ENCODE data around the gene KCNH8.

KCNH8 gene

GRCh38 chr3:19270481-19270880 is 122.2 kb downstream of the KCNH8 start:
- H3K4me3 ChIP-seq = no peak overlapping the region
- DNase-seq (ENCODE audit: low spot score) = no peak
- H3K27ac ChIP-seq = no peak overlapping the region
- no peak for TF ChIP-seq CTCF (IDR thresholded peaks at IDR 0.05)

DNA sequence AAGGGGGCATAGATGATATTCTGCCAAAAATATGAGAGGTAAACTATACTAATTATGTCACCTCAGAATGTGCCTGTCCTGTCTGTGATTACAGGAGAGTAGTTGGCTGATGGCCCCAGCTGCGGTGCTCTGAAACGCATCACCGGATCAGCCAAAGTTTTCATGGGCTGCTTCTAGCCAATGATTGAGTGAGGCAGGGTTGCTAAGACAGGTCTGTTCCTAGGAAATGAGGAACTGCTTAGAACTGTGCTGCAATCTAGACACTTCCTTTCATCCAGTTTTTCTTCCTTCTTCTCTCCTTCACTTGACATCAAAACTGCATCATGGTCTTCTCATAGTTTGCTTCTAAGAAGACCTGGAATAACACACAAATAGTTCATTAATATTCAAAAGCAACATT is 124.0 kb downstream of the KCNH8 start:
- Histone ChIP-seq H3K4me3 (no peak overlapping the region), H3K27ac (no peak overlapping the region)
- TF ChIP-seq CTCF (IDR thresholded peaks at IDR 0.05) = no peak
- no peak for DNase-seq (ENCODE audit: low spot score)

- DNase-seq (ENCODE audit: low spot score) = no peak
- Histone ChIP-seq H3K27ac (no peak overlapping the region), H3K4me3 (no peak overlapping the region)
- no peak for TF ChIP-seq CTCF (IDR thresholded peaks at IDR 0.05)
These were observed 124.8 kb downstream of the KCNH8 start for GRCh38 chr3:19273091-19273490.

DNA sequence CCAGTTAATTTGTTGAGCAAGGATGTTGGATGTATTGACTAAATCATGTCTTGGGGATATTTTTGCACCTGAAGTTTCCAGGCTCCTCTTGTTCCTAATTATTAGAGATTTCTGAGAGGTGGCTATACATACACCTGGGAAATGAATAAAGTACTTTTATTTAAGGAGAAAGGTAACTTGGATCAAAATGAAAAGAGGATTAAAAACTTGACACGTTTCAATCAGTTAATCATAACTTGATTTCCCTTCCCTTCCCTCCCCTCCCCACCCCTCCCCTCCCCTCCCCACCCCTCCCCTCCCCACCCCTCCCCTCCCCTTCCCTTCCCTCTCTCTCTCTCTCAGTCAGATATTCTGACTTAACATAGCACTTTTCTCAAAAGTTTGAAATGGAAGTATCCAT is 126.3 kb downstream of the KCNH8 start:
- DNase-seq (ENCODE audit: low spot score) = no peak
- Histone ChIP-seq H3K27ac (no peak overlapping the region), H3K4me3 (no peak overlapping the region)
- TF ChIP-seq CTCF (IDR thresholded peaks at IDR 0.05) = no peak

- no peak for TF ChIP-seq CTCF (IDR thresholded peaks at IDR 0.05)
These were observed 136.7 kb downstream of the KCNH8 start for GRCh38 chr3:19284974-19285373.

DNA sequence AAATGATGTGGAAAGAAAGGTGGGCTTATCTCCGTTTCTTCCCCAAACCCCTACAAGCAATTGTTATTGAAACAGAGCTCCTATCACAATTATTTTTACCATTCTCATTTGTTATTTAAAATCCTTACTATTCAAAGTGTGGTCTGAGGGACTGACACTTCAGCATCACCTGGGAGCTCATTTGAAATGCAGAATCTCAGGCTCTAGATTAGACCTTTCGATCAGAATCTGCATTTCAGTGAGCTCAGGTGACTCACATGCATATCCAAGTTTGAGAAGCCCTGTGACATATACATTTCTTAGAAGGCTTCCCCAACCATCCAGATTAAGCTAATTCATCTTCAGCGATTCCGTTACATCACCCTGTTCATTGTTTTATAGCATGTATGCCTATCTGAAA is 145.0 kb downstream of the KCNH8 start:
- no peak for DNase-seq (ENCODE audit: low spot score)
- Histone ChIP-seq H3K4me3 (no peak overlapping the region), H3K27ac (no peak overlapping the region)
- no peak for TF ChIP-seq CTCF (IDR thresholded peaks at IDR 0.05)

More at GRCh38 chr3:19284974-19285373, 136.7 kb downstream of the KCNH8 start:
- no peak overlapping the region for H3K27ac ChIP-seq
- no peak overlapping the region for H3K4me3 ChIP-seq
- no peak for DNase-seq (ENCODE audit: low spot score)

GRCh38 chr3:19295208-19295607 is 146.9 kb downstream of the KCNH8 start:
- no peak for DNase-seq (ENCODE audit: low spot score)
- H3K27ac ChIP-seq = no peak overlapping the region
- no peak for TF ChIP-seq CTCF (IDR thresholded peaks at IDR 0.05)

More at GRCh38 chr3:19295208-19295607, 146.9 kb downstream of the KCNH8 start:
- no peak overlapping the region for H3K4me3 ChIP-seq
